K562 (cell line): Measurements from ENCODE around the gene LZTS3. TPM values are rescaled to one million over a fixed set of nuclear protein-coding genes. Genes with fewer than 3 reads are reported as not detected.

Experiments used
- ATAC-seq: fragments of 200-7000 bp; cut with Tn5 transposase; 3 replicates; pipeline ENCODE4 v1.9.1; 2020; ENCODE audit warnings: moderate library complexity
- BruUV-seq: library from RNA; stranded (reverse); fragments of 400-500 nt; replicated peaks from 2 replicates; lab custom pipeline; 2021; lab: Mats Ljungman, UMichigan
- CTCF ChIA-PET: fragments of 300-600 bp; formaldehyde crosslinking; extraction: SDS; loops from one replicate; lab custom pipeline; 2021; ENCODE audit warnings: low intra/inter-chr PET ratio; lab: Yijun Ruan, JAX
- POLR2A ChIA-PET: fragments of 300-600, 350-650 bp; sonication (Branson Sonifier 250); formaldehyde crosslinking; extraction: SDS; loops from one replicate; lab custom pipeline; 2021; ENCODE audit warnings: antibody characterized with exemption, inconsistent platforms; lab: Yijun Ruan, JAX
- DNase-seq, 4 experiments: peaks; one replicate each; pipeline versions ENCODE4 v3.0.0 to v3.0.0-alpha.2; 2011 to 2018; ENCODE audit warnings: low spot score in 3 of 4, mixed read lengths in 3 of 4; ENCODE audit errors: extremely low read depth in 1 of 4
- FAIRE-seq: peaks from 2 replicates; lab custom pipeline; 2011; peaks lifted over from hg19 to GRCh38; lab: Jason Lieb, UNC
- H2AFZ ChIP-seq: 2 replicates; pipeline ENCODE4 v1.6.0; 2011; ENCODE audit warnings: low read depth, low read length, control low read depth, inconsistent platforms
- H3K27ac ChIP-seq: fragments of 200-600 bp; 3 replicates; pipeline ENCODE4 v1.8.0; 2011; ENCODE audit warnings: low read depth, mild to moderate bottlenecking, control low read depth, inconsistent platforms, low read length, moderate library complexity, mixed read lengths; ENCODE audit errors: extremely low read depth
- H3K27me3 ChIP-seq, 2 experiments: fragments of 300-600 bp in 1 of 2; 2 replicates in 1 of 2; 3 replicates in 1 of 2; pipeline versions ENCODE4 v1.6.0 to v1.8.0; 2011; ENCODE audit warnings: inconsistent platforms in 2 of 2, low read length in 2 of 2, mild to moderate bottlenecking in 1 of 2, mixed read lengths in 1 of 2, moderate library complexity in 1 of 2; ENCODE audit not compliant: control insufficient read depth in 2 of 2, insufficient read depth in 2 of 2
- H3K36me3 ChIP-seq: fragments of 300-600 bp; 3 replicates; pipeline ENCODE4 v1.8.0; 2011; ENCODE audit warnings: mild to moderate bottlenecking, low read length, inconsistent platforms; ENCODE audit not compliant: control insufficient read depth, insufficient read depth
- H3K4me1 ChIP-seq, 2 experiments: fragments of 200-600 bp in 1 of 2; replicated peaks in 1 of 2; 2 replicates in 1 of 2; 3 replicates in 1 of 2; pipeline versions ENCODE4 v1.5.1 to v1.8.0; 2011; ENCODE audit warnings: inconsistent platforms in 2 of 2, low read length in 2 of 2, mild to moderate bottlenecking in 1 of 2, mixed read lengths in 1 of 2, moderate library complexity in 1 of 2; ENCODE audit not compliant: control insufficient read depth in 2 of 2, insufficient read depth in 2 of 2
- H3K4me2 ChIP-seq: 2 replicates; pipeline ENCODE4 v1.6.1; 2011; ENCODE audit warnings: low read length, control low read depth, inconsistent platforms, mixed read lengths; ENCODE audit not compliant: insufficient read depth
- H3K4me3 ChIP-seq: fragments of 200-600 bp; sonication (generic), shearing (Covaris generic); 2 replicates; pipeline ENCODE4 v1.5.1; 2016; ENCODE audit warnings: control low read depth, inconsistent platforms
- H3K79me2 ChIP-seq: fragments of 200-600 bp; 3 replicates; pipeline ENCODE4 v1.8.0; 2011; ENCODE audit warnings: low read length, inconsistent platforms; ENCODE audit not compliant: control insufficient read depth, insufficient read depth
- H3K9ac ChIP-seq, 2 experiments: 2 replicates each; pipeline versions ENCODE4 v1.6.0 to v1.6.1; 2011; ENCODE audit warnings: low read depth in 2 of 2, low read length in 2 of 2, control low read depth in 1 of 2, inconsistent platforms in 1 of 2, mild to moderate bottlenecking in 1 of 2, mixed read lengths in 1 of 2; ENCODE audit not compliant: insufficient read depth in 1 of 2
- H3K9me1 ChIP-seq: one replicate; pipeline ENCODE4 v1.6.0; 2011; ENCODE audit warnings: inconsistent platforms, mild to moderate bottlenecking, low read length, moderate library complexity; ENCODE audit not compliant: control insufficient read depth, insufficient read depth
- H3K9me3 ChIP-seq: replicated peaks from 2 replicates; pipeline ENCODE4 v1.5.1; 2011; ENCODE audit warnings: low read depth, low read length, inconsistent platforms; ENCODE audit not compliant: control insufficient read depth, insufficient read depth
- H4K20me1 ChIP-seq: replicated peaks from 2 replicates; pipeline ENCODE4 v1.6.1; 2011; ENCODE audit warnings: low read length, inconsistent platforms, mixed read lengths; ENCODE audit not compliant: control insufficient read depth, insufficient read depth
- BDP1 ChIP-seq: IDR thresholded peaks from 3 replicates; pipeline ENCODE4 v1.6.1; 2011; ENCODE audit not compliant: insufficient read length, insufficient read depth
- CC2D1A ChIP-seq: fragments of 450-650 bp; IDR thresholded peaks from 2 replicates; pipeline ENCODE4 v1.6.1; 2017; ENCODE audit warnings: mild to moderate bottlenecking
- FOXM1 ChIP-seq, 2 experiments: fragments of 450-650 bp in 1 of 2; sonication (generic) in 1 of 2; formaldehyde crosslinking in 1 of 2; IDR thresholded peaks; 2 replicates each; pipeline versions ENCODE4 v1.6.1 to v1.9.0; 2017 to 2022; ENCODE audit warnings: low read depth in 2 of 2, mild to moderate bottlenecking in 2 of 2, missing genetic modification reagents in 1 of 2, moderate library complexity in 1 of 2
- NCOA4 ChIP-seq: fragments of 450-650 bp; IDR thresholded peaks from 2 replicates; pipeline ENCODE4 v1.6.1; 2018; ENCODE audit warnings: mild to moderate bottlenecking; ENCODE audit not compliant: partially characterized antibody
- NFIC ChIP-seq: fragments of 450-650 bp; IDR thresholded peaks from 2 replicates; pipeline ENCODE4 v1.6.1; 2017; ENCODE audit warnings: mild to moderate bottlenecking, inconsistent platforms
- POLR2B ChIP-seq: fragments of 450-650 bp; IDR thresholded peaks from 2 replicates; pipeline ENCODE4 v1.6.1; 2018; ENCODE audit warnings: low read depth; ENCODE audit not compliant: partially characterized antibody
- SAP30 ChIP-seq: fragments of 200-600 bp; sonication (generic); IDR thresholded peaks from 2 replicates; pipeline ENCODE4 v1.6.1; 2012; ENCODE audit warnings: borderline replicate concordance, low read depth, mild to moderate bottlenecking, moderate library complexity, low read length, control low read depth, inconsistent platforms; ENCODE audit not compliant: insufficient read depth, poor library complexity, severe bottlenecking
- ZBTB1 ChIP-seq: sonication (generic); formaldehyde crosslinking; IDR thresholded peaks from 2 replicates; pipeline ENCODE4 v1.8.1; 2023; ENCODE audit warnings: missing genetic modification reagents, low read depth, mild to moderate bottlenecking, borderline replicate concordance
- ZFP30 ChIP-seq: fragments of 250-450 bp; sonication (Bioruptor Pico); IDR thresholded peaks from 2 replicates; pipeline ENCODE4 v1.8.0; 2022; ENCODE audit warnings: moderate library complexity, mild to moderate bottlenecking, inconsistent platforms, borderline replicate concordance
- ZNF197 ChIP-seq: fragments of 200-800 bp; sonication (Bioruptor generic); IDR thresholded peaks from 2 replicates; pipeline ENCODE4 v1.6.1; 2016; ENCODE audit warnings: low read depth, missing genetic modification characterization, missing compliant biosample characterization
- ZNF583 ChIP-seq: fragments of 250-450 bp; sonication (Bioruptor Pico); IDR thresholded peaks from 2 replicates; pipeline ENCODE4 v1.4.0; 2020
- ZNF707 ChIP-seq: fragments of 250-450 bp; sonication (Bioruptor Pico); conservative IDR thresholded peaks from 2 replicates; pipeline ENCODE4 v1.8.0; 2022; ENCODE audit warnings: inconsistent platforms, mild to moderate bottlenecking, moderate library complexity
- WGBS: fragments of 100-300 bp; shearing (Covaris generic); methylation state at CpG from one replicate; pipeline ENCODE4 v1.1.6; 2016; ENCODE audit warnings: low coverage, mixed read lengths; ENCODE audit not compliant: insufficient coverage; ENCODE audit errors: missing lambda C conversion rate; 5-methylcytosine and 5-hydroxymethylcytosine counted together
- in situ Hi-C: fragments of 300-500 bp; cut with MboI; formaldehyde crosslinking; loops from 4 replicates; pipeline ENCODE4 v1.15.0; 2018; ENCODE audit warnings: inconsistent platforms, mixed read lengths
- intact Hi-C: fragments of 100-400 bp; cut with micrococcal nuclease; formaldehyde crosslinking; loops from 2 replicates; pipeline ENCODE4 v1.14.2; 2022
- polyA plus RNA-seq, 8 experiments: library from polyadenylated mRNA; depleted of rRNA in 4 of 8; stranded (reverse) in 5 of 8; unstranded in 3 of 8; fragments of >200 nt; fragmentation: Nextera tagmentation in 2 of 8; fragmentation: Illumina TruSeq in 1 of 8; extraction: Ambion mirVana in 2 of 8; extraction: Trizol in 1 of 8; gene quantifications; 2 replicates each; pipeline versions ENCODE4 v1.2.1 to v1.2.3, GENCODE V29; 2011 to 2014; ENCODE audit warnings: inconsistent platforms in 1 of 8, missing spikeins in 1 of 8
- total RNA-seq, 7 experiments: library from RNA; depleted of rRNA in 6 of 7; stranded (reverse); fragments of >200 nt in 6 of 7; fragmentation: Illumina TruSeq in 2 of 7; extraction: Trizol in 2 of 7; gene quantifications; 2 replicates each; pipeline versions ENCODE4 v1.2.1 to v1.2.3, GENCODE V29; 2011 to 2021; ENCODE audit warnings: low replicate concordance in 1 of 7
- TF ChIP-seq, protein P1 (sequence below): fragments of 250-450 bp; sonication (Bioruptor Pico); IDR thresholded peaks from 2 replicates; pipeline ENCODE4 v1.6.1; 2021; ENCODE audit warnings: mild to moderate bottlenecking
- TF ChIP-seq, protein P2 (sequence below): sonication (generic); formaldehyde crosslinking; IDR thresholded peaks from 2 replicates; pipeline ENCODE4 v1.9.0; 2022; ENCODE audit warnings: mild to moderate bottlenecking, missing genetic modification reagents
- TF ChIP-seq, protein P3 (sequence below): fragments of 450-650 bp; formaldehyde crosslinking; conservative IDR thresholded peaks from 2 replicates; pipeline ENCODE4 v1.4.0; 2022; ENCODE audit warnings: mild to moderate bottlenecking, missing genetic modification characterization
- TF ChIP-seq, protein P4 (sequence below): fragments of 450-650 bp; IDR thresholded peaks from 2 replicates; pipeline ENCODE4 v1.6.1; 2016; ENCODE audit warnings: mild to moderate bottlenecking

LZTS3 gene
- total and polyA plus RNA-seq, 9 of the 15 experiments (the other 6 are each of a cell fraction or from before 2014, with no cell fraction given): 0.07 to 2.9 (median 2.0) TPM

DNA sequence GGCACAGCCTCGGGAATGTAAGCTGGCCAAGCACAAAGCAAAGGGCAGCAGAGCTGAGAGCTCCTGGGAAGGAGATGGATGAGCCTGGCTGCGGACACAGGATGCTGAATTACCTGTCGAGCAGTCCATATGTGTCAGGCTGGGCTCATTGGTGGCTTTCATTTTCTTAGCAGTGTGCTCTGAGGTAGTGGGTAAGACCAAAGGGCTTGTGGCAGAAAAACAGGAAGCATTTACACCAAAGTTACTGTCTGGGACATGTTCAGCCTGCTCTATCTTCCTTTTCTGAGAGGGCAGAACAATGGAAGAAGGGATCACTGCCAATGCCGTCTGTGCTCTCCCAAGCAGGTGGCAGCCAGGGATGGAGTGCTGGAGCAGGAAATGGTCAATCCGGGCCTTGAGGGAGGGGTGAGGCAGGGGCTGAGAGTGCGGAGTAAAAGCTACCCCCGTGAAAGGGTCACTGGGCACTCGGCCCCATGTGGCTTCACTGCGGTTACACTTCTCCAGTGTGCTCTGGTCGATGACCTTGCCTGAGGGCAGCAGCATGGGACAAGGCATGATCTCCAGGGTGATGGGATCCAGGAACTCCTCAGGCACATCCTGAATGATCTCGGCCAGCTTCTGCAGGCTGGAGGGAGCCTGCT lies 52.0 kb downstream of the LZTS3 start:
- WGBS: 71% methylated on average over 9 of the region's 11 CpGs
- H3K9me1 ChIP-seq: no peaks in the 10 kb centered on the region
- no peaks in the 10 kb centered on the region; a peak in 1 of 5 replicates for H3K4me1 ChIP-seq
- CTCF ChIA-PET: no interaction called here
- no peaks in the 10 kb centered on the region for H4K20me1 ChIP-seq
- H3K9ac ChIP-seq: no peak overlapping the region
- H3K36me3 ChIP-seq: peaks cover 21% of the 10 kb centered on the region; the same call in 2 of the 3 replicates
- ATAC-seq: no peak
- POLR2A ChIA-PET: interaction anchor here (0.7 to 0.8 kb wide), 2 partner anchors 12 to 161 kb away, joined by 3 to 5 read pairs; no protein-coding TSS in a partner anchor
- no peak for FAIRE-seq
- no peak overlapping the region for H3K4me3 ChIP-seq
- H3K9me3 ChIP-seq: no peaks in the 10 kb centered on the region
- BruUV-seq: no TSS peak
- no peaks in the 10 kb centered on the region for H3K27me3 ChIP-seq
- H3K27ac ChIP-seq: no peak overlapping the region
- no peak for DNase-seq
- H3K4me2 ChIP-seq: no peak overlapping the region
- in situ Hi-C loops (no loop called here), intact Hi-C loops (no loop called here)
- no peak overlapping the region for H2AFZ ChIP-seq
- H3K79me2 ChIP-seq: no peaks in the 10 kb centered on the region
- TF ChIP-seq, protein P1, sequence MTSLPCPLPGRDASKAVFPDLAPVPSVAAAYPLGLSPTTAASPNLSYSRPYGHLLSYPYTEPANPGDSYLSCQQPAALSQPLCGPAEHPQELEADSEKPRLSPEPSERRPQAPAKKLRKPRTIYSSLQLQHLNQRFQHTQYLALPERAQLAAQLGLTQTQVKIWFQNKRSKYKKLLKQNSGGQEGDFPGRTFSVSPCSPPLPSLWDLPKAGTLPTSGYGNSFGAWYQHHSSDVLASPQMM (CRISPR knock-in tag): no peak
- TF ChIP-seq ZBTB1 (CRISPR knock-in tag): no peak
- TF ChIP-seq, protein P2, sequence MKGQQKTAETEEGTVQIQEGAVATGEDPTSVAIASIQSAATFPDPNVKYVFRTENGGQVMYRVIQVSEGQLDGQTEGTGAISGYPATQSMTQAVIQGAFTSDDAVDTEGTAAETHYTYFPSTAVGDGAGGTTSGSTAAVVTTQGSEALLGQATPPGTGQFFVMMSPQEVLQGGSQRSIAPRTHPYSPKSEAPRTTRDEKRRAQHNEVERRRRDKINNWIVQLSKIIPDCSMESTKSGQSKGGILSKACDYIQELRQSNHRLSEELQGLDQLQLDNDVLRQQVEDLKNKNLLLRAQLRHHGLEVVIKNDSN: no peak
- TF ChIP-seq BDP1: no peak
- TF ChIP-seq, protein P3, sequence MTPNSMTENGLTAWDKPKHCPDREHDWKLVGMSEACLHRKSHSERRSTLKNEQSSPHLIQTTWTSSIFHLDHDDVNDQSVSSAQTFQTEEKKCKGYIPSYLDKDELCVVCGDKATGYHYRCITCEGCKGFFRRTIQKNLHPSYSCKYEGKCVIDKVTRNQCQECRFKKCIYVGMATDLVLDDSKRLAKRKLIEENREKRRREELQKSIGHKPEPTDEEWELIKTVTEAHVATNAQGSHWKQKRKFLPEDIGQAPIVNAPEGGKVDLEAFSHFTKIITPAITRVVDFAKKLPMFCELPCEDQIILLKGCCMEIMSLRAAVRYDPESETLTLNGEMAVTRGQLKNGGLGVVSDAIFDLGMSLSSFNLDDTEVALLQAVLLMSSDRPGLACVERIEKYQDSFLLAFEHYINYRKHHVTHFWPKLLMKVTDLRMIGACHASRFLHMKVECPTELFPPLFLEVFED (CRISPR knock-in tag): no peak
- TF ChIP-seq, protein P4, sequence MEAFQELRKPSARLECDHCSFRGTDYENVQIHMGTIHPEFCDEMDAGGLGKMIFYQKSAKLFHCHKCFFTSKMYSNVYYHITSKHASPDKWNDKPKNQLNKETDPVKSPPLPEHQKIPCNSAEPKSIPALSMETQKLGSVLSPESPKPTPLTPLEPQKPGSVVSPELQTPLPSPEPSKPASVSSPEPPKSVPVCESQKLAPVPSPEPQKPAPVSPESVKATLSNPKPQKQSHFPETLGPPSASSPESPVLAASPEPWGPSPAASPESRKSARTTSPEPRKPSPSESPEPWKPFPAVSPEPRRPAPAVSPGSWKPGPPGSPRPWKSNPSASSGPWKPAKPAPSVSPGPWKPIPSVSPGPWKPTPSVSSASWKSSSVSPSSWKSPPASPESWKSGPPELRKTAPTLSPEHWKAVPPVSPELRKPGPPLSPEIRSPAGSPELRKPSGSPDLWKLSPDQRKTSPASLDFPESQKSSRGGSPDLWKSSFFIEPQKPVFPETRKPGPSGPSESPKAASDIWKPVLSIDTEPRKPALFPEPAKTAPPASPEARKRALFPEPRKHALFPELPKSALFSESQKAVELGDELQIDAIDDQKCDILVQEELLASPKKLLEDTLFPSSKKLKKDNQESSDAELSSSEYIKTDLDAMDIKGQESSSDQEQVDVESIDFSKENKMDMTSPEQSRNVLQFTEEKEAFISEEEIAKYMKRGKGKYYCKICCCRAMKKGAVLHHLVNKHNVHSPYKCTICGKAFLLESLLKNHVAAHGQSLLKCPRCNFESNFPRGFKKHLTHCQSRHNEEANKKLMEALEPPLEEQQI: no peak
- TF ChIP-seq POLR2B: no peak
- TF ChIP-seq FOXM1 (IDR thresholded peaks at IDR 0.05; ENCODE audit: low read depth): no peak
- TF ChIP-seq FOXM1 (CRISPR knock-in tag; IDR thresholded peaks at IDR 0.05; ENCODE audit: low read depth): no peak
- no peak for TF ChIP-seq CC2D1A
- no peak for TF ChIP-seq ZFP30 (CRISPR knock-in tag)
- TF ChIP-seq ZNF707: no peak
- TF ChIP-seq NCOA4: no peak
- no peak for TF ChIP-seq ZNF583 (CRISPR knock-in tag)
- TF ChIP-seq ZNF197 (CRISPR knock-in tag): no peak
- no peak for TF ChIP-seq SAP30
- TF ChIP-seq NFIC: no peak
